A549 (cell line): ENCODE measurements around the gene FASTK. TPM values are rescaled to one million over a fixed set of nuclear protein-coding genes. Genes with fewer than 3 reads are reported as not detected.
"Not testable (repeated sequence)": the region's sequence is repeated elsewhere in the genome, so short reads cannot be mapped to it uniquely, and the experiment has no call there.

Experiments
- ATAC-seq, 2 experiments: fragments of 200-7000 bp in 1 of 2; fragments of >200 bp in 1 of 2; cut with Nextera tagmentation in 1 of 2; cut with Tn5 transposase in 1 of 2; 3 replicates each; pipeline versions ENCODE4 v1.8.0 to v1.9.1; 2018 to 2020; ENCODE audit warnings: mild to moderate bottlenecking in 1 of 2, moderate library complexity in 1 of 2
- CTCF ChIA-PET: fragments of 300-600 bp; sonication (Branson Sonifier 250); formaldehyde crosslinking; extraction: SDS; loops from one replicate; lab custom pipeline; 2021; ENCODE audit warnings: antibody characterized with exemption, inconsistent platforms; lab: Yijun Ruan, JAX
- POLR2A ChIA-PET: fragments of 350-600 bp; formaldehyde crosslinking; extraction: SDS; loops from one replicate; lab custom pipeline; 2021; ENCODE audit warnings: antibody characterized with exemption, inconsistent platforms; lab: Yijun Ruan, JAX
- DNase-seq, 2 experiments: peaks; one replicate each; pipeline versions ENCODE4 v3.0.0 to v3.0.0-alpha.2; 2011 to 2016; ENCODE audit warnings: low read depth in 1 of 2, low spot score in 1 of 2
- FAIRE-seq: peaks from 2 replicates; lab custom pipeline; 2011; peaks lifted over from hg19 to GRCh38; lab: Jason Lieb, UNC
- H3K27ac ChIP-seq, 2 experiments: fragments of >200 bp; sonication (Bioruptor Twin); formaldehyde crosslinking; 3 replicates each; pipeline ENCODE4 v1.5.1; 2016 to 2017
- H3K4me1 ChIP-seq: fragments of >200 bp; sonication (Bioruptor Twin); formaldehyde crosslinking; 3 replicates; pipeline ENCODE4 v1.6.1; 2016
- H3K4me2 ChIP-seq: fragments of >200 bp; sonication (Bioruptor Twin); formaldehyde crosslinking; 3 replicates; pipeline ENCODE4 v1.6.1; 2016
- H3K4me3 ChIP-seq: fragments of >200 bp; sonication (Bioruptor Twin); formaldehyde crosslinking; 3 replicates; pipeline ENCODE4 v1.5.1; 2016
- H3K9me3 ChIP-seq: fragments of >200 bp; sonication (Bioruptor Twin); formaldehyde crosslinking; 3 replicates; pipeline ENCODE4 v1.6.1; 2016
- E2F6 ChIP-seq: IDR thresholded peaks from 2 replicates; pipeline ENCODE4 v1.6.1; 2012; ENCODE audit warnings: low read depth, borderline replicate concordance
- EHF ChIP-seq: fragments of 250-450 bp; sonication (Bioruptor Pico); IDR thresholded peaks from 2 replicates; pipeline ENCODE4 v1.5.0; 2020; ENCODE audit warnings: mild to moderate bottlenecking
- ELK1 ChIP-seq: fragments of 150-350 bp; IDR thresholded peaks from 2 replicates; pipeline ENCODE4 v1.6.1; 2014; ENCODE audit warnings: low read depth, mild to moderate bottlenecking, low read length
- HMGXB4 ChIP-seq: fragments of 250-450 bp; sonication (Bioruptor Pico); IDR thresholded peaks from 2 replicates; pipeline ENCODE4 v1.5.0; 2021; ENCODE audit warnings: mild to moderate bottlenecking, moderate library complexity, borderline replicate concordance
- MAFK ChIP-seq: fragments of 450-650 bp; IDR thresholded peaks from 2 replicates; pipeline ENCODE4 v1.6.1; 2014; ENCODE audit not compliant: partially characterized antibody
- NR3C1 ChIP-seq: fragments of >200 bp; sonication (Bioruptor Twin); formaldehyde crosslinking; IDR thresholded peaks from 3 replicates; pipeline ENCODE4 v1.6.1; 2017
- PHF8 ChIP-seq: fragments of 200-600 bp; sonication (generic); IDR thresholded peaks from 2 replicates; pipeline ENCODE4 v1.6.1; 2016; ENCODE audit warnings: low read depth, mild to moderate bottlenecking, antibody characterized with exemption, moderate library complexity, borderline replicate concordance
- TP53 ChIP-seq: fragments of 250-450 bp; sonication (Bioruptor Pico); IDR thresholded peaks from 2 replicates; pipeline ENCODE4 v1.5.0; 2021; ENCODE audit warnings: mild to moderate bottlenecking, moderate library complexity
- USF2 ChIP-seq: fragments of 450-650 bp; IDR thresholded peaks from 2 replicates; pipeline ENCODE4 v1.6.1; 2014; ENCODE audit warnings: antibody characterized with exemption
- ZSCAN20 ChIP-seq: fragments of 250-450 bp; sonication (Bioruptor Pico); IDR thresholded peaks from 2 replicates; pipeline ENCODE4 v1.8.0; 2022; ENCODE audit warnings: mild to moderate bottlenecking, moderate library complexity
- WGBS: methylation state at CpG from one replicate; pipeline ENCODE4 v1.1.6; 2017; ENCODE audit errors: missing lambda C conversion rate; 5-methylcytosine and 5-hydroxymethylcytosine counted together
- polyA plus RNA-seq, 4 experiments: library from polyadenylated mRNA; depleted of rRNA in 3 of 4; stranded (reverse); fragments of >200 nt; fragmentation: RNase III in 1 of 4; extraction: RNeasy Plus Mini Kit Qiagen cat#74134 plus additional on column Dnase treatment in 1 of 4; gene quantifications; 2 replicates in 3 of 4; 3 replicates in 1 of 4; pipeline ENCODE4 v1.2.3, GENCODE V29; 2011 to 2017

Gene FASTK
- polyA plus RNA-seq, 2 of the 4 experiments (the other 2 are of a cell fraction), result 38.5 to 72.4 TPM

- TF ChIP-seq ELK1 (no peak), NR3C1 (no peak), E2F6 (peak; percentile 9; the same call in 1 of the 2 replicates), MAFK (peak; percentile 88), HMGXB4 (CRISPR knock-in tag) (no peak)
These were observed 52.3 kb downstream of the FASTK start, which contains the start of gene ABCB8 (continued) for GRCh38 chr7:151028131-151028947.

- CTCF ChIA-PET, result interaction anchor here (1.1 to 3.6 kb wide), 13 partner anchors 10 to 85 kb away, joined by 3 to 28 read pairs (median 7); partner anchors contain the start of genes CDK5 and SLC4A2
- Histone ChIP-seq H3K4me3 (peak overlapping the region; percentile 49), H3K4me1 (peaks cover 21% of the 10 kb centered on the region; the same call in 2 of the 3 replicates), H3K27ac (peak overlapping the region; percentile 56 to 83; a peak in 5 of 6 replicates), H3K4me2 (peak overlapping the region; percentile 74)
- 26% methylated on average over 16 of the region's 16 CpGs for WGBS
- not testable (repeated sequence) for ATAC-seq, H3K9me3 ChIP-seq, FAIRE-seq, DNase-seq
- POLR2A ChIA-PET, result interaction anchor here (0.8 to 1.5 kb wide), 10 partner anchors 9 to 650 kb away, joined by 3 to 15 read pairs (median 5); partner anchors contain the start of genes ABCF2, CDK5 and SLC4A2
- peak; percentile 76 for TF ChIP-seq USF2
- TF ChIP-seq TP53 (CRISPR knock-in tag), result 0 out of 2 replicates have a peak, but pooled peaks have one; percentile 52
- peak; percentile 37; the same call in 1 of the 2 replicates for TF ChIP-seq PHF8
These were observed 52.9 kb downstream of the FASTK start for GRCh38 chr7:151027728-151028130.

- 0 out of 2 replicates have a peak, but pooled peaks have one; percentile 18 for TF ChIP-seq ZSCAN20 (CRISPR knock-in tag)
- 0 out of 2 replicates have a peak, but pooled peaks have one; percentile 56 for TF ChIP-seq EHF (CRISPR knock-in tag)
- TF ChIP-seq, all 56 proteins: peak for 2; not testable (repeated sequence) for 54
- 49% methylated on average over 19 of the region's 19 CpGs for WGBS
- not testable (repeated sequence) for ATAC-seq, DNase-seq, FAIRE-seq, H3K9me3 ChIP-seq, H3K4me3 ChIP-seq
- POLR2A ChIA-PET, result interaction anchor here (0.8 to 1.5 kb wide), 6 partner anchors 8 to 649 kb away, joined by 3 to 6 read pairs (median 4); partner anchors contain the start of genes ABCF2 and CDK5
- CTCF ChIA-PET, result interaction anchor here (1.4 to 3.6 kb wide), 8 partner anchors 9 to 85 kb away, joined by 4 to 28 read pairs (median 14); no protein-coding TSS in a partner anchor
- Histone ChIP-seq H3K27ac (peak overlapping the region in 1 of 2 experiments; percentile 83; a peak in 2 of 6 replicates), H3K4me2 (peak overlapping the region; percentile 74), H3K4me1 (peaks cover 21% of the 10 kb centered on the region; the same call in 2 of the 3 replicates)
These were observed 53.6 kb downstream of the FASTK start for GRCh38 chr7:151026771-151027727.

Other genes with a start within 250 kb of the FASTK start
- not detected in 2 replicates for gene AOC1, start 228.3 kb downstream of the FASTK start, polyA plus RNA-seq (2011; rRNA removed)
- not detected in 3 replicates for gene AOC1, start 228.3 kb downstream of the FASTK start, polyA plus RNA-seq (2017; fragmentation: RNase III; extraction: RNeasy Plus Mini Kit Qiagen cat#74134 plus additional on column Dnase treatment)
- gene KCNH2, start 102.5 kb downstream of the FASTK start, polyA plus RNA-seq (2011; rRNA removed), result 0.26 and 0.44 TPM in 2 replicates
- gene KCNH2, start 102.5 kb downstream of the FASTK start, polyA plus RNA-seq (2017; fragmentation: RNase III; extraction: RNeasy Plus Mini Kit Qiagen cat#74134 plus additional on column Dnase treatment), result 0.41 to 0.45 TPM (median 0.41 TPM) in 3 replicates
- 0.42 and 0.52 TPM in 2 replicates for gene NOS3, start 89.8 kb downstream of the FASTK start, polyA plus RNA-seq (2011; rRNA removed)
- 0.46 to 0.71 TPM (median 0.51 TPM) in 3 replicates for gene NOS3, start 89.8 kb downstream of the FASTK start, polyA plus RNA-seq (2017; fragmentation: RNase III; extraction: RNeasy Plus Mini Kit Qiagen cat#74134 plus additional on column Dnase treatment)
- 0.06 and 0.19 TPM in 2 replicates for gene ATG9B, start 56.3 kb downstream of the FASTK start, polyA plus RNA-seq (2011; rRNA removed)
- gene ATG9B, start 56.3 kb downstream of the FASTK start, polyA plus RNA-seq (2017; fragmentation: RNase III; extraction: RNeasy Plus Mini Kit Qiagen cat#74134 plus additional on column Dnase treatment), result 0.17 to 0.23 TPM (median 0.21 TPM) in 3 replicates
- 19.6 and 22.7 TPM in 2 replicates for gene ABCB8, start 52.4 kb downstream of the FASTK start, polyA plus RNA-seq (2011; rRNA removed)
- 34.3 to 41.1 TPM (median 38.6 TPM) in 3 replicates for gene ABCB8, start 52.4 kb downstream of the FASTK start, polyA plus RNA-seq (2017; fragmentation: RNase III; extraction: RNeasy Plus Mini Kit Qiagen cat#74134 plus additional on column Dnase treatment)
- 4.1 and 4.4 TPM in 2 replicates for gene ASIC3, start 32.3 kb downstream of the FASTK start, polyA plus RNA-seq (2011; rRNA removed)
- gene ASIC3, start 32.3 kb downstream of the FASTK start, polyA plus RNA-seq (2017; fragmentation: RNase III; extraction: RNeasy Plus Mini Kit Qiagen cat#74134 plus additional on column Dnase treatment), result 7.5 to 11.4 TPM (median 9.8 TPM) in 3 replicates
- gene CDK5, start 22.9 kb downstream of the FASTK start, polyA plus RNA-seq (2011; rRNA removed), result 29.6 and 30.0 TPM in 2 replicates
- gene CDK5, start 22.9 kb downstream of the FASTK start, polyA plus RNA-seq (2017; fragmentation: RNase III; extraction: RNeasy Plus Mini Kit Qiagen cat#74134 plus additional on column Dnase treatment), result 41.2 to 51.0 TPM (median 50.3 TPM) in 3 replicates
- gene SLC4A2, start 21.2 kb downstream of the FASTK start, polyA plus RNA-seq (2011; rRNA removed), result 99.6 and 112 TPM in 2 replicates
- gene SLC4A2, start 21.2 kb downstream of the FASTK start, polyA plus RNA-seq (2017; fragmentation: RNase III; extraction: RNeasy Plus Mini Kit Qiagen cat#74134 plus additional on column Dnase treatment), result 253 to 280 TPM (median 275 TPM) in 3 replicates
- 12.4 and 14.0 TPM in 2 replicates for gene TMUB1, start 2.7 kb upstream of the FASTK start, polyA plus RNA-seq (2011; rRNA removed)
- 31.5 to 37.7 TPM (median 37.3 TPM) in 3 replicates for gene TMUB1, start 2.7 kb upstream of the FASTK start, polyA plus RNA-seq (2017; fragmentation: RNase III; extraction: RNeasy Plus Mini Kit Qiagen cat#74134 plus additional on column Dnase treatment)
- 33.8 and 34.1 TPM in 2 replicates for gene AGAP3, start 5.7 kb upstream of the FASTK start, polyA plus RNA-seq (2011; rRNA removed)
- 42.6 to 45.9 TPM (median 43.1 TPM) in 3 replicates for gene AGAP3, start 5.7 kb upstream of the FASTK start, polyA plus RNA-seq (2017; fragmentation: RNase III; extraction: RNeasy Plus Mini Kit Qiagen cat#74134 plus additional on column Dnase treatment)
- not detected in 2 replicates for gene GBX1, start 86.9 kb upstream of the FASTK start, polyA plus RNA-seq (2011; rRNA removed)
- gene GBX1, start 86.9 kb upstream of the FASTK start, polyA plus RNA-seq (2017; fragmentation: RNase III; extraction: RNeasy Plus Mini Kit Qiagen cat#74134 plus additional on column Dnase treatment), result not detected in 3 replicates
- gene ASB10, start 106.4 kb upstream of the FASTK start, polyA plus RNA-seq (2011; rRNA removed), result not detected in 2 replicates
- gene ASB10, start 106.4 kb upstream of the FASTK start, polyA plus RNA-seq (2017; fragmentation: RNase III; extraction: RNeasy Plus Mini Kit Qiagen cat#74134 plus additional on column Dnase treatment), result not detected in 3 replicates
- gene H2BK1, start 129.7 kb upstream of the FASTK start, polyA plus RNA-seq (2011; rRNA removed), result not detected in 2 replicates
- gene H2BK1, start 129.7 kb upstream of the FASTK start, polyA plus RNA-seq (2017; fragmentation: RNase III; extraction: RNeasy Plus Mini Kit Qiagen cat#74134 plus additional on column Dnase treatment), result not detected in 3 replicates
- 47.8 and 53.8 TPM in 2 replicates for gene ABCF2, start 146.4 kb upstream of the FASTK start, polyA plus RNA-seq (2011; rRNA removed)
- gene ABCF2, start 146.4 kb upstream of the FASTK start, polyA plus RNA-seq (2017; fragmentation: RNase III; extraction: RNeasy Plus Mini Kit Qiagen cat#74134 plus additional on column Dnase treatment), result 69.1 to 76.3 TPM (median 70.9 TPM) in 3 replicates
- gene CHPF2, start 151.7 kb upstream of the FASTK start, polyA plus RNA-seq (2011; rRNA removed), result 14.9 and 17.2 TPM in 2 replicates
- 24.7 to 29.6 TPM (median 28.0 TPM) in 3 replicates for gene CHPF2, start 151.7 kb upstream of the FASTK start, polyA plus RNA-seq (2017; fragmentation: RNase III; extraction: RNeasy Plus Mini Kit Qiagen cat#74134 plus additional on column Dnase treatment)
- 12.5 and 14.5 TPM in 2 replicates for gene SMARCD3, start 167.9 kb upstream of the FASTK start, polyA plus RNA-seq (2011; rRNA removed)
- 10.6 to 11.9 TPM (median 11.6 TPM) in 3 replicates for gene SMARCD3, start 167.9 kb upstream of the FASTK start, polyA plus RNA-seq (2017; fragmentation: RNase III; extraction: RNeasy Plus Mini Kit Qiagen cat#74134 plus additional on column Dnase treatment)